H54 (cell line): ENCODE data around the gene KRT4.

Source experiments
- DNase-seq: peaks from one replicate; pipeline ENCODE4 v3.0.0; 2011; ENCODE audit warnings: low spot score, mixed read lengths; ENCODE audit not compliant: insufficient read length
- FAIRE-seq: peaks from 3 replicates; lab custom pipeline; 2011; peaks lifted over from hg19 to GRCh38; lab: Jason Lieb, UNC
- POLR2A ChIP-seq: IDR thresholded peaks from 2 replicates; pipeline ENCODE4 v1.6.1; 2011; ENCODE audit warnings: low read depth, mild to moderate bottlenecking, low read length

The KRT4 gene

DNA sequence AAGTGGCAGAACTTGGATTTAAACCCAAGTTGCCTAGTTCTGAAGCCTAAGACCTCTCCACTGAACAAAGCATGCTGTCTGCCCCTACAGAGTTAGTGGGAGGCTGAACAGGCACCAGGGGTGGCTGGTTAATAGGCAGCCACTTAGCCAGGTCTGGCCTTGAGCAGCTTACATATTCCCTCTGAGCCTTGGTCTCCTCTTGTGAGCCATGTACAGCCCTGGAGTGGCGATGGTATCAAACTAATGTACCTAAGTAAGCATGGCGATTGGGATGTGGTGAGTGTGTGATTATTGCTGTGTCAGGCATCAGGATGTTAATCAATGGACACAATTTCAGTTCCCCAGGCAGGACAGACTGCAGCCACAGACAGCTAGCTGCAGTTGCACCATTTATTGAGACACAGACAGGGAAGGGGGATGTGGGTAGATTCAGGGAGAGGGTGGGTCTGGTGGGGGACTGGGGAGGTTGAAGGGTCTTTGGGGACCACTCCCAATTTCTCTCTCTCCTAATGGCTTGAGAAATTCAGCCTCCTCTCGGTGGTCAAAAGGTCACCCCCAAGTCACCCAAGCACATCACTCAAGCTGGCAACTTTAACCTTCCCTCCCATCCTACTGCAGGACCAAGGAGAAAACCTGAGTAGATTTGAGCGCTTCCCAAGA is 7.3 kb upstream of the KRT4 start:
- DNase-seq (no peak), FAIRE-seq (no peak)
- no peak for TF ChIP-seq POLR2A

DNA sequence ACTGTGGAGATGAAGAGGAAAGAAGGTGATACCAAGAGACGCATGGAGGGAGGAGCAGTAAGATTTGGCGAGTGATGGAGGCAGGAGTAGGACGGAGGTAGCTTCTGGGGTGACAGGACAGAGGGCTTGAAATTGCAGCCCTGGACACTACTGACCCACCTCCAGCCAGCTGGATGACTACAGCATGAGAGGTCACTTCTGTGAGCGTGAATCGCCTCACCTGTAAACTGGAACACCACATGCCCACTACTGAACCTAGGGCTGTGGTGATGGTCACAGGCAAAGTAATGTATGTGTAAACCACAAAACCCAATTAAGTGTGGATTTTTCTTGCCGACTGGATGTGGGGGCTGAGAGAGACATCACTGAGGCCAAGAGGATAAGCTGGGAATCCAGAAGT is 6.6 kb upstream of the KRT4 start:
- FAIRE-seq (no peak), DNase-seq (no peak)
- TF ChIP-seq POLR2A, result no peak

DNA sequence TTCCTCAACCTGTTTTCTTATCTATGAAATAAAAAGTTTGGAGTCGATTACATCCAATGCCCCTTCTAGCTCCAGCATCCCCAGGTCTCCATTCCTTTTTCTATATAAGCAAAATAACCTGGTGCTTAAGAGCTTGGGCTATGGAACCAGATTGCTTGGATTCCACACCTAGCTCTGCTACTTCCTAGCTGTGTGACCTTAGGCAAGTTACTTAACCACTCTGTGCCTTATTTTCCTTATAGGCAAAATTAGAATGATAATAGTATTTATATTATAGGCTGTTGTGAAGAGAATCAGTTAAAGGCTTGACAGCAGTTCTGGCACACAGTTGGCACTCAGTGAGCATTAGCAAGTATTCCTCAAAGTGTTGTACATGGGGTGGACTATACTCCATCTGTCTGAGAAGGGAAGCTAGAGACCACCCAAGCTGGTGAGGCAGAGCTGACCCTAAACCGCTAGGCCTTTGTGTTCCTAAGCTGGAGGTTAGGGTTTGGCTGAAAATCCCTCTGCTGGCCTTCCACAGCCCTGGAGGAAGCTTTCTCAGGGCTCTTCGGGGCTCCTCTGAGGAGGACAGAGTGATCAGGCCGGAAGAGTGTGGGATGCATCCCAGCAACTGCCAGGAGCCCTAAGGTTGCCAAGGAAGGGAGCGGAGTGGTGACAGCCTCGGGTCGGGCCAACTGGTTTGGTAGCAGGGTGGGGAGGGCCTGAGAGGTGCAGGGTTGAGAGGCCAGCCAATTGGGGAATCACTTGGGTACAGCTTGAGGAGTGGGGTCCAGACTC is 6.0 kb upstream of the KRT4 start:
- no peak for DNase-seq
- no peak for TF ChIP-seq POLR2A
- no peak for FAIRE-seq

DNA sequence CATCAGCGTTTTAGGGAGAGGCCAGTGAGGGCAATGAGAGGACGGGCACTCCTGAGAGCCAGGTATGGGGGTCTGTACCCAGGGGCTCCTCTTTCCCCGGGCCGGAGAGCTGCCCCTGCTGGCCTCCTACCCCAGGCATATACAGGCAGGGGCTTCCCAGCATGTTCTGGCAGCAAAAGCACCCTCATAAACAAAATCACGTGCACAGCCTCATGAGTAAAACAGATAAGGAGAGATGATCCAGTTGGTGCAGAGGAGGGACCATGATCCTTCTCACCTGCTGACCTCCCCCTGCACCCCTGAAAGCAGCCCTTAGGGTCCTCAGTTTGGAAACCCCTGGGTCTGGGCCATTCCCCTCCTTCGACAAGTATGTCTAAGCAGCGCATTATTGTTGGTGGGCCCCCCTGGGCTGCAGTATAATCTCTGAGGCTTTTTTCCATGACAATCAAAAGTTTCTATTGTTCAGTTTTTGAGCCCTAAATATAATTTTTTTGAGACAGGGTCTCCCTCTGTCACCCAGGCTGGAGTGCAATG is 5.0 kb upstream of the KRT4 start:
- TF ChIP-seq POLR2A, result no peak
- FAIRE-seq, result no peak
- DNase-seq, result no peak

DNA sequence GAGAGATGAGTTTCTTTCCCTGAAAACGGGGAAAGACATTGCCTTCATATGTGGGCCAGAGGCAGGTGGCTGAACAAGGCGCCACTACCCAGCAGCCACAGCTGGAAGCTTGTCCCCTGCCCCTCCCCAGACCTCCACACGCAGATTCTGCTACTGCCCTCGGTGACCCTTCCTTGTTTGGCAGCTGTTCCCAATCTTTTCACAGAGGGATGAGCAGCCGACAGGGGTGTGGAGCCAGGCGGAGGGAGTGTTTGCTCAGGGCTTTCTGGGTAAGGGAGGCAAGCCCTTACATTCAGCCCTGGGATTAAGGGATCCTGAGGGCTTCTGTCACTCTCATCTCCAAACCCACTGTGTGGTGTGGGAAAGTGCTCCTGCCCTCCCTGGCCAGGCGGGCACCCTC is 4.5 kb upstream of the KRT4 start:
- DNase-seq (no peak), FAIRE-seq (no peak)
- no peak for TF ChIP-seq POLR2A

DNA sequence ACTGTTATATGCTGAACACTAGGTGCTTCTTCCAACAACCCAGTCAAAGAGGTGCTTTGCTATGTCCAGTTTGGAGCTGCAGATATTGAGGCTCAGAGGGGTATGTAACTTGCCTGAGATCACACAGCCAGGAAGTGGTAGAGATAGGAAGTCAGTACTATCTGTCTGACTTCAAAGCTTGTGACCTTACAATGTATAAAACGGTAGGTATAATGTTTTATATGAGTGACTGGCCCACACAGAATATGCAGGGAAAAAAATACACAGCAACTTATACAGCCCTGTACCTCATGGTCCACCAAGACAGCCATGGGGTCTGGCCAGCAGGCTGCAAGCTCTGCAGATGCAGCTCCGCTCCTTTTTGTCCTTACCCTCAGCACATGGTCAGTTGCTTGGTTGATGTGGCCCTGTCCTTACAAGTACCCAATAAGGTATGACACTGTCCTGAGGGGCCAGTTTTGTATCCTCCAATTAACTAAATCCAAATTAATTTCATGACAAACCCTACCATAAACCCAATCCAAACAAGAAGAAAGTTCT is 3.9 kb upstream of the KRT4 start:
- FAIRE-seq (no peak), DNase-seq (no peak)
- TF ChIP-seq POLR2A, result no peak

DNA sequence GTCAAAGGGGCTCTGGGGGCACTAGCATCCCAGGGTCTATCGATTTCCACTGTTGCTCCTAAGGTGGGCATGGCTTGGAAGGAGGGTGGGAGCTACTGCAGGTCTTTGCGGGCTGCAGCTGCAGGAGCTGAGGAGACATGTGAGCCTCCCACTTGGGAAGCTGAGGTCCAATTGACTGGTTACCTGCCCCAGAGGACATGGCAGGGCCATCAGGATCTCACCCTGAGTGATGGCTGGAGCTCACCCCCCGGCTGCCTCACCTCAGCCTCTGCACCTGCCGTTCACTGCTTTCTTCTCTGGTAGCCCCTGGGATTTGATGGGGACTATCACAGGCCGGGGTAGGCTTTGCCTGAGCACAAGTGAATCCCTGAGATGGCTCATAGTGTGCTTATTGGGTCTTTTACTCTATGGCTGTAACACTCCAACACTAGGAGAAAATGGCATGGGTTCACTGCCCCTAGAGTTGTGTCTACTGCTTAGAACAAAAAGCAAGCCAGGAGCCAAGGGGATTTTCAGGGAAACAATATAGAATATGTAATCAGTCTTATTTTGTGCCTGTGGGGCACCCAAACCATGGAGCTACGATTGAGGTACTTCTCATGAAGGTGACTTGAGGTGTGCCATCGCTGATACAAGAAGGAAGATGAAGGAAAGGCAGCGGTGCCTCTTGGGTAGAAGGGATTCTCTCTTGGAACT is 3.2 kb upstream of the KRT4 start:
- TF ChIP-seq POLR2A, result no peak
- FAIRE-seq, result no peak
- DNase-seq, result no peak

DNA sequence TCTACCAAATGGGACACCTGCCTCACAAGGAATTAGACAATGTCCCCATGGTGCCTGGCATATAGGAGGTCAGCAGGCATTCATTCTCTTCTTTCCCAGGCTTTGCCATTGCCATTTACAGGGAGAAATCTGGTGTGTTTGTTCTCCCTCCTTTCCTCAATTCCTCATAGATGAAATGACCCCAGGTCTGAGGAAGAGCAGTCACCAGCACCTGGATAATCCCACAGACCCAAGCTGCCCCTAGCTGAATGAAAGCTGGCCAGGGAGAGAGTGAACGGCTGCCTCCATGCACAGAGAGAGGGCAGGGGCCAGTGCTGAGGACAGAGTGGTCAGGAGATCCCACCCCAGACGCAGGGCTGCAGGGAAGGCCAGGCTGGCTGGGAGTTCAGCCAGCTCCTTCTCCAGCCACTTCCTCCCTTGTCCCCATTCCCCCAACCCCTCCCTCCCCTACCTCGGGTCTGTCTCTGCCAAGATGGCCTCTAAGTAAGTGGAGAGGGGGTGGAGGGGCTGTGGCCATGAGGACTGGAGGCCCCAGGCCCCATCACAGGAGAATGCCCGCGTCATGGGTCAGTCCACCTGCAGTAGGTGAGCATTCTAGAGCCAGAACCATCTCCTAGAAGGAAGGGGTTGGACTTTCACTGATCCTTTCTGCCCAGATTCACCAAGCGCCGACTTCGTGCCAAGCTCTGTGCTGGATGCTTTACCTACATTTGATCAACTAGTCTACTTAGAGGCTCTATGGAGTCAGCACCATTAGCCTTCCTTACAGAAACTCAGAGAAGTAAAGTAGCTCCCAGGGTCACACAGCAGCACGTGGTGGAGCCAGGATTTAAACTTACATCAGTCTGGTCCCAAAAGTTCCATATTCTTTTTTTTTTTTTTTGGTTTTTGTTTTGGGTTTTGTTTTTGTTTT is 2.0 kb upstream of the KRT4 start:
- TF ChIP-seq POLR2A, result no peak
- DNase-seq (no peak), FAIRE-seq (no peak)

DNA sequence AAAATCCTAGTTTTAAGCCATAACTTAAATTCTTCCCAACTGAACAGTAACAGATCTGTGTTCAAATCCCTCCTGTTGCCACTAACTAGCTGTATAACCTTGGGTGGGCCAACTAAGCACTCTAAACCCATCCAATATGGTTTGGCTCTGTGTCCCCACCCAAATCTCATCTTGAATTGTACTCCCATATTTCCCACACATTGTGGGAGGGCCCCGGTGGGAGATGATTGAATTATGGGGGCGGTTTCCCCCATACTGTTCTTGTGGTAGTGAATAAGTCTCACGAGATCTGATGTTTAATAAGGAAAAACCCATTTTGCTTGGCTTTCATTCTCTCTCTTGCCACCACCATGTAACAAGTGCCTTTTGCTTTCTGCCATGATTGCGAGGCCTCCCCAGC is 1.2 kb upstream of the KRT4 start:
- no peak for TF ChIP-seq POLR2A
- no peak for FAIRE-seq
- DNase-seq, result no peak

DNA sequence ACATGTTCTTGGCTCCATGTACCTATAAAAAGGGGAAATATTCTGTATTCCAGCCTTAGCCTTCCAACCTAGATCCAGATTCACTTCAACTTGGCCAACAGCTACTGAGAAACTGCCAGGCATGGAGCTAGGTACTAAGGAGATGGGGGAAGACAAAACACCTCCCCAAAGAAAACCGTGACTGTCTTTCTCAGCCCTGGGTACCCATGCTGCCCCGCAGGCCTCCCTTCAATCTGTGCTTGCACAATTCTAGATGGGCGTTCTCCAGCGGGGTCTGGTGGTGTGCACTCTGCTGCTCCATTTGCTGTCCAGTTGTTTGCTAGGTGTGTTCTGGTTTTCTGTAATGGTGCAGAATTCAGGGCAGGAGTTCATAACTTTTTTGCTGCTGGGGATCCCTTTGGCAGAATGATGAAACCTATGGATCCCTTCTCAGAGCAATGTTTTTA is 817 bp upstream of the KRT4 start:
- FAIRE-seq (no peak), DNase-seq (no peak)
- no peak for TF ChIP-seq POLR2A

DNA sequence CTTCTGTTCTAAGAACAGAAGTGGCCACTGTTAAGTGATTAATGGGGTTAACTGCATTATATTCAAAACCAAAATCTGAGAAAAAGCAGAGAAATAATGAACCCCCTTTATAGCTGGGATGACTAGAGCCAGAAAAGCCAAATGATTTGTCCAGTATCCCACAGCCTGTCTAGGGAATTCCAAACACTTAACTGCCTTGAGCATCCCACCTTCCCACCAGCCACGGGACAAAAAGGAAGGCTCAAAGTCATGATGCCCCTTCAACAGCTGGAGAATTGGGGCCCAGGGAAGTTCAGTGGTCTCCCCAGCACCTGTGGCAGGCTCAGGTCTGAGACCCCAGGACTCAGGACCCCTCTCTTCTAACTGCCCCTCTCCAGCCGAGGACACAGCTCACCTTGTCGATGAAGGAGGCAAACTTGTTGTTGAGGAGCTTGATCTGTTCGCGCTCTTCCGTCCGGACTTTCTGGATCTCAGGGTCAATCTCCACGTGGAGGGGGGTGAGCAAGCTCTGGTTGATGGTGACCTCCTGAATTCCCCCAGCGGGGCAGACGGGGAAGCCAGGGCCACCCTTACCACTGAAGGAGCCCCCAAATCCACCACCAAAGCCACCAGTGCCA is 605 bp downstream of the KRT4 start:
- FAIRE-seq, result no peak
- TF ChIP-seq POLR2A, result no peak
- no peak for DNase-seq

DNA sequence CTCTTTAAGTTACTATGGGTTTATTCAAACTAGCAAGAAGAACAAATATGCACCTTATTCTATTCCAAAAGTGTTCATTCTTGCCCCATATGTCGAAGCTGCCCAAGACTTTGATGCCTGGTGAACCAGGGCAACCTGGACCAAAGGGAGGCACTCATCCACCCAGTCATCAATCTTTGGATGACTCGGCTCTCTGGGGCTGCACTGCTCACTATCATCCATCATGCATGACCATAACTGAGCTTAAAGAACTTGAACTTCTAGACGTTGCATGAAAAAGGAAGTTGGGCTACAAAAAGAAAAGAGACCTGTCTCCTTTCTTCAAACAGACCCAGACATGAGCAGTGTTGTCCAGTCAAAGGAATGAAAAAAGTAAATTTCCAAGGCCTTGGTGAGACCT is 1.2 kb downstream of the KRT4 start:
- FAIRE-seq (no peak), DNase-seq (no peak)
- TF ChIP-seq POLR2A, result no peak

DNA sequence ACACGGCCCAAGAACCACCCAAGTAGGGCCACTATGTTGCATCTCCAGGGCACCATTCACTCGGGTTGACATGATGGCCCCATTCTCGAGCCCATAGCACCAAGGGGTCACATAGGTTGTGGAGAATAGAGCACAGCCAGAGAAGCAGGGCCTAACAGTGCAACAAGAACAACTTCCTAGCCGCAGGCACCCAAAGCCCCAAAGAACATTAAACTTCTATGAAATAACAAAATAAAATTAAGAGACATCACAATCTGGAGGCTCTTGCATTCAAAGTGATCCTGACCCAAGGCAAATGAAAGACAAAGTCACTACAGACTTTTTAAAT is 1.9 kb downstream of the KRT4 start:
- DNase-seq, result no peak
- no peak for TF ChIP-seq POLR2A
- no peak for FAIRE-seq
